ENCODE data around the gene ZNF335.

The ZNF335 gene

GRCh38 chr20:45948742-45949541, 23.1 kb downstream of the ZNF335 start:
- Histone ChIP-seq H3K27ac (ENCODE audit: low read depth, low read length) (no peak overlapping the region), H3K27me3 (ENCODE audit: control insufficient read depth, insufficient read depth, low read length) (no peaks in the 10 kb centered on the region), H3K4me3 (ENCODE audit: low read depth, low read length) (no peak overlapping the region), H3K4me1 (ENCODE audit: control insufficient read depth, insufficient read depth, low read length) (no peaks in the 10 kb centered on the region), H3K9ac (ENCODE audit: low read length) (no peak overlapping the region), H3K9me3 (ENCODE audit: control insufficient read depth, insufficient read depth, low read depth, low read length) (no peaks in the 10 kb centered on the region), H3K36me3 (ENCODE audit: control insufficient read depth, insufficient read depth, low read length) (peaks cover 98% of the 10 kb centered on the region)

- H3K9ac ChIP-seq (ENCODE audit: low read length): no peak overlapping the region
- H3K4me3 ChIP-seq (ENCODE audit: low read depth, low read length): no peak overlapping the region
- H3K4me1 ChIP-seq (ENCODE audit: control insufficient read depth, insufficient read depth, low read length): no peaks in the 10 kb centered on the region
- H3K9me3 ChIP-seq (ENCODE audit: control insufficient read depth, insufficient read depth, low read depth, low read length): no peaks in the 10 kb centered on the region
- H3K27me3 ChIP-seq (ENCODE audit: control insufficient read depth, insufficient read depth, low read length): no peaks in the 10 kb centered on the region
- no peak overlapping the region for H3K27ac ChIP-seq (ENCODE audit: low read depth, low read length)
- H3K36me3 ChIP-seq (ENCODE audit: control insufficient read depth, insufficient read depth, low read length): peaks cover 98% of the 10 kb centered on the region
These were observed 23.7 kb downstream of the ZNF335 start for GRCh38 chr20:45948261-45948733.

GRCh38 chr20:45947110-45947866, 24.7 kb downstream of the ZNF335 start:
- Histone ChIP-seq H3K4me1 (ENCODE audit: control insufficient read depth, insufficient read depth, low read length) (no peaks in the 10 kb centered on the region), H3K9me3 (ENCODE audit: control insufficient read depth, insufficient read depth, low read depth, low read length) (no peaks in the 10 kb centered on the region), H3K36me3 (ENCODE audit: control insufficient read depth, insufficient read depth, low read length) (peaks cover 95% of the 10 kb centered on the region), H3K4me3 (ENCODE audit: low read depth, low read length) (no peak overlapping the region), H3K27me3 (ENCODE audit: control insufficient read depth, insufficient read depth, low read length) (no peaks in the 10 kb centered on the region), H3K9ac (ENCODE audit: low read length) (no peak overlapping the region), H3K27ac (ENCODE audit: low read depth, low read length) (no peak overlapping the region)

- Histone ChIP-seq H3K9me3 (ENCODE audit: control insufficient read depth, insufficient read depth, low read depth, low read length) (no peaks in the 10 kb centered on the region), H3K36me3 (ENCODE audit: control insufficient read depth, insufficient read depth, low read length) (peaks cover 89% of the 10 kb centered on the region), H3K4me1 (ENCODE audit: control insufficient read depth, insufficient read depth, low read length) (no peaks in the 10 kb centered on the region), H3K9ac (ENCODE audit: low read length) (no peak overlapping the region), H3K27me3 (ENCODE audit: control insufficient read depth, insufficient read depth, low read length) (no peaks in the 10 kb centered on the region), H3K27ac (ENCODE audit: low read depth, low read length) (no peak overlapping the region), H3K4me3 (ENCODE audit: low read depth, low read length) (no peak overlapping the region)
These were observed 25.6 kb downstream of the ZNF335 start for GRCh38 chr20:45946149-45946970.

GRCh38 chr20:45945678-45946148, 26.3 kb downstream of the ZNF335 start:
- no peaks in the 10 kb centered on the region for H3K9me3 ChIP-seq (ENCODE audit: control insufficient read depth, insufficient read depth, low read depth, low read length)
- H3K27me3 ChIP-seq (ENCODE audit: control insufficient read depth, insufficient read depth, low read length): no peaks in the 10 kb centered on the region
- H3K4me3 ChIP-seq (ENCODE audit: low read depth, low read length): no peak overlapping the region
- no peak overlapping the region for H3K27ac ChIP-seq (ENCODE audit: low read depth, low read length)
- no peaks in the 10 kb centered on the region for H3K4me1 ChIP-seq (ENCODE audit: control insufficient read depth, insufficient read depth, low read length)
- peaks cover 90% of the 10 kb centered on the region for H3K36me3 ChIP-seq (ENCODE audit: control insufficient read depth, insufficient read depth, low read length)
- no peak overlapping the region for H3K9ac ChIP-seq (ENCODE audit: low read length)

GRCh38 chr20:45944965-45945677, 26.9 kb downstream of the ZNF335 start:
- Histone ChIP-seq H3K9me3 (ENCODE audit: control insufficient read depth, insufficient read depth, low read depth, low read length) (no peaks in the 10 kb centered on the region), H3K27me3 (ENCODE audit: control insufficient read depth, insufficient read depth, low read length) (no peaks in the 10 kb centered on the region), H3K4me1 (ENCODE audit: control insufficient read depth, insufficient read depth, low read length) (no peaks in the 10 kb centered on the region), H3K36me3 (ENCODE audit: control insufficient read depth, insufficient read depth, low read length) (peaks cover 90% of the 10 kb centered on the region), H3K9ac (ENCODE audit: low read length) (no peak overlapping the region), H3K27ac (ENCODE audit: low read depth, low read length) (no peak overlapping the region), H3K4me3 (ENCODE audit: low read depth, low read length) (no peak overlapping the region)

- Histone ChIP-seq H3K4me3 (ENCODE audit: low read depth, low read length) (no peak overlapping the region), H3K36me3 (ENCODE audit: control insufficient read depth, insufficient read depth, low read length) (peaks cover 90% of the 10 kb centered on the region), H3K9ac (ENCODE audit: low read length) (no peak overlapping the region), H3K4me1 (ENCODE audit: control insufficient read depth, insufficient read depth, low read length) (no peaks in the 10 kb centered on the region), H3K9me3 (ENCODE audit: control insufficient read depth, insufficient read depth, low read depth, low read length) (no peaks in the 10 kb centered on the region), H3K27me3 (ENCODE audit: control insufficient read depth, insufficient read depth, low read length) (no peaks in the 10 kb centered on the region), H3K27ac (ENCODE audit: low read depth, low read length) (no peak overlapping the region)
These were observed 27.6 kb downstream of the ZNF335 start for GRCh38 chr20:45944151-45944964.

- H3K9ac ChIP-seq (ENCODE audit: low read length): no peak overlapping the region
- no peaks in the 10 kb centered on the region for H3K9me3 ChIP-seq (ENCODE audit: control insufficient read depth, insufficient read depth, low read depth, low read length)
- H3K27me3 ChIP-seq (ENCODE audit: control insufficient read depth, insufficient read depth, low read length): no peaks in the 10 kb centered on the region
- peaks cover 90% of the 10 kb centered on the region for H3K36me3 ChIP-seq (ENCODE audit: control insufficient read depth, insufficient read depth, low read length)
- H3K4me3 ChIP-seq (ENCODE audit: low read depth, low read length): no peak overlapping the region
- peaks cover under 1% of the 10 kb centered on the region for H3K4me1 ChIP-seq (ENCODE audit: control insufficient read depth, insufficient read depth, low read length)
- H3K27ac ChIP-seq (ENCODE audit: low read depth, low read length): no peak overlapping the region
These were observed 28.4 kb downstream of the ZNF335 start for GRCh38 chr20:45943613-45944012.

GRCh38 chr20:45940469-45940868, 31.5 kb downstream of the ZNF335 start:
- Histone ChIP-seq H3K4me1 (ENCODE audit: control insufficient read depth, insufficient read depth, low read length) (peaks cover 22% of the 10 kb centered on the region), H3K27ac (ENCODE audit: low read depth, low read length) (no peak overlapping the region), H3K36me3 (ENCODE audit: control insufficient read depth, insufficient read depth, low read length) (peaks cover 74% of the 10 kb centered on the region), H3K9me3 (ENCODE audit: control insufficient read depth, insufficient read depth, low read depth, low read length) (no peaks in the 10 kb centered on the region), H3K4me3 (ENCODE audit: low read depth, low read length) (no peak overlapping the region), H3K27me3 (ENCODE audit: control insufficient read depth, insufficient read depth, low read length) (no peaks in the 10 kb centered on the region), H3K9ac (ENCODE audit: low read length) (no peak overlapping the region)

GRCh38 chr20:45940053-45940452, 31.9 kb downstream of the ZNF335 start:
- Histone ChIP-seq H3K9ac (ENCODE audit: low read length) (no peak overlapping the region), H3K9me3 (ENCODE audit: control insufficient read depth, insufficient read depth, low read depth, low read length) (no peaks in the 10 kb centered on the region), H3K4me3 (ENCODE audit: low read depth, low read length) (no peak overlapping the region), H3K27ac (ENCODE audit: low read depth, low read length) (no peak overlapping the region), H3K4me1 (ENCODE audit: control insufficient read depth, insufficient read depth, low read length) (peaks cover 22% of the 10 kb centered on the region), H3K36me3 (ENCODE audit: control insufficient read depth, insufficient read depth, low read length) (peaks cover 70% of the 10 kb centered on the region), H3K27me3 (ENCODE audit: control insufficient read depth, insufficient read depth, low read length) (no peaks in the 10 kb centered on the region)

All from HUES6 (cell line).